PC-9 (cell line): ENCODE measurements around the gene GRB7. TPM values are rescaled to one million over a fixed set of nuclear protein-coding genes. Genes with fewer than 3 reads are reported as not detected.
A peak's percentile ranks its signal among the peaks of the same experiment; 100 is the strongest.

Experiments used
- BruUV-seq: library from RNA; stranded (reverse); fragments of 400-500 nt; replicated peaks from 2 replicates; lab custom pipeline; 2021; lab: Mats Ljungman, UMichigan
- CTCF ChIA-PET: fragments of 300-600 bp; sonication (Branson Sonifier 250); formaldehyde crosslinking; loops from one replicate; lab custom pipeline; 2022; ENCODE audit warnings: antibody characterized with exemption; lab: Charles Lee
- POLR2A ChIA-PET: fragments of 300-600 bp; sonication (Branson Sonifier 250); formaldehyde crosslinking; loops from one replicate; lab custom pipeline; 2022; ENCODE audit warnings: antibody characterized with exemption; ENCODE audit not compliant: unreplicated experiment; lab: Charles Lee
- DNase-seq, 2 experiments: peaks; one replicate each; pipeline versions ENCODE4 v3.0.0 to v3.0.0-alpha.2; 2015 to 2022; ENCODE audit warnings: mixed read lengths in 1 of 2
- H2AFZ ChIP-seq: fragments of 200-600 bp; sonication (generic); 2 replicates; pipeline ENCODE4 v1.8.1; 2017; ENCODE audit warnings: antibody characterized with exemption
- H3F3A ChIP-seq: fragments of 200-600 bp; sonication (generic); 2 replicates; pipeline ENCODE4 v1.8.1; 2017; ENCODE audit warnings: antibody characterized with exemption, mild to moderate bottlenecking, low read depth; ENCODE audit not compliant: insufficient read depth
- H3K27ac ChIP-seq: fragments of 200-600 bp; sonication (generic); 2 replicates; pipeline ENCODE4 v1.6.1; 2016; ENCODE audit warnings: mixed run types
- H3K27me3 ChIP-seq: fragments of 200-600 bp; sonication (generic); 2 replicates; pipeline ENCODE4 v1.6.1; 2016; ENCODE audit warnings: low read depth, mixed run types; ENCODE audit not compliant: insufficient read depth
- H3K36me3 ChIP-seq: fragments of 200-600 bp; sonication (generic); 2 replicates; pipeline ENCODE4 v1.6.1; 2016; ENCODE audit warnings: low read depth, mixed run types
- H3K4me1 ChIP-seq: fragments of 200-600 bp; sonication (generic); replicated peaks from 2 replicates; pipeline ENCODE4 v1.6.1; 2016; ENCODE audit warnings: mixed run types; ENCODE audit not compliant: insufficient read depth
- H3K4me2 ChIP-seq: fragments of 200-600 bp; sonication (generic); 2 replicates; pipeline ENCODE4 v1.6.1; 2017; ENCODE audit warnings: mixed run types
- H3K4me3 ChIP-seq: fragments of 200-600 bp; sonication (generic); 2 replicates; pipeline ENCODE4 v1.6.1; 2016; ENCODE audit warnings: mixed run types
- H3K79me2 ChIP-seq: fragments of 200-600 bp; sonication (generic); 2 replicates; pipeline ENCODE4 v1.6.1; 2017; ENCODE audit warnings: low read depth, mixed run types
- H3K9me2 ChIP-seq: fragments of 200-600 bp; sonication (generic); 2 replicates; pipeline ENCODE4 v1.8.1; 2017; ENCODE audit warnings: mild to moderate bottlenecking; ENCODE audit not compliant: insufficient read depth
- H3K9me3 ChIP-seq: fragments of 200-600 bp; sonication (generic); 2 replicates; pipeline ENCODE4 v1.8.1; 2016; ENCODE audit warnings: low read depth; ENCODE audit not compliant: insufficient read depth
- H4K20me1 ChIP-seq: fragments of 200-600 bp; sonication (generic); 2 replicates; pipeline ENCODE4 v1.8.1; 2017; ENCODE audit not compliant: insufficient read depth
- EZH2 ChIP-seq: fragments of 200-600 bp; sonication (generic); IDR thresholded peaks from 2 replicates; pipeline ENCODE4 v1.8.0; 2017; ENCODE audit warnings: antibody characterized with exemption, low read depth
- intact Hi-C: fragments of 100-400 bp; cut with micrococcal nuclease; formaldehyde crosslinking; loops from one replicate; pipeline ENCODE4 v1.10.0; 2022; ENCODE audit not compliant: unreplicated experiment
- total RNA-seq: library from RNA; stranded (reverse); gene quantifications from 2 replicates; pipeline ENCODE4 v1.2.3, GENCODE V29; 2021
- TF ChIP-seq, protein P1 (sequence below): fragments of 200-600 bp; sonication (generic); conservative IDR thresholded peaks from 2 replicates; pipeline ENCODE4 v1.6.1; 2017; ENCODE audit warnings: mixed run types, antibody characterized with exemption, mild to moderate bottlenecking, moderate library complexity

GRB7 gene
- total RNA-seq, 1 experiment from 2014 or later = 49.1 TPM

DNA sequence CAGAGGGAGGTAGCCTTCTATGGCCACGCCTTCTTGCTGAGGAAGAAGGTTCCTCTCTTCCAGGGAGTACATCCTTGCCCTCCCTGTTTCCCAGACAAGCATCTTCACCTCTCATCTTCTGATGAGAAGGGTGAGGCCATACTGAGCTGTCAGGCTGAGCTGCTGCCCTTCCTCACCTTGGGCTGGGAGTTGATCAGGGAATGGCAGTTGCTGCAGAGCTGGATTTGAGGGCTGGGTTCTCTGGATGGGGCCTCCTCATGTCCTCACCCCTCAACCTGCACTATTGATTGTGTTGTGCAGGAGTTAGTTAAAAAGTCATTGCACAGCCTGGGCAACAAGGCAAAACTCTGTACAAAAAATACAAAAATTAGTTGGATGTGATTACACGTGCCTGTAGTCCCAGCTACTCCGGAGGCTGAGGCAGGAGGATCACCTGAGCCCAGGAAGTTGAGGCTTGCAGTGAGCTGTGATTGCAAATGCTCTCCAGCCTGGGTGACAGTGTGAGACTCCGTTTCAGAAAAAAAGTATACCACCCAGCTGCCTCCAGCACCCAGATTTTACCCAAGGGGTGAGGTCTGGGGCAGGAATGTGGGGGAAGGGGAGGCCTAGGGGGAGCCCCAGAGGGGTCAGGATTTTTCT lies 35.8 kb upstream of the GRB7 start:
- H3K4me2 ChIP-seq = peak overlapping the region; percentile 73
- no peaks in the 10 kb centered on the region for H3K27me3 ChIP-seq
- H3K4me3 ChIP-seq = peak overlapping the region; percentile 71; the same call in 1 of the 2 replicates
- H2AFZ ChIP-seq = no peak overlapping the region
- no peaks in the 10 kb centered on the region for H3K9me2 ChIP-seq
- POLR2A ChIA-PET = interaction anchor here (0.5 kb wide), 1 partner anchor 20 kb away, joined by 3 read pairs; no protein-coding TSS in a partner anchor
- no TSS peak for BruUV-seq
- H3K27ac ChIP-seq = peak overlapping the region; percentile 51; the same call in 1 of the 2 replicates
- no peak for DNase-seq
- peaks cover 64% of the 10 kb centered on the region for H3K79me2 ChIP-seq
- CTCF ChIA-PET = no interaction called here
- H3K36me3 ChIP-seq = no peaks in the 10 kb centered on the region
- peaks cover 49% of the 10 kb centered on the region for H3F3A ChIP-seq
- H3K9me3 ChIP-seq = no peaks in the 10 kb centered on the region
- peaks cover 65% of the 10 kb centered on the region for H3K4me1 ChIP-seq
- peaks cover 6% of the 10 kb centered on the region; the same call in 1 of the 2 replicates for H4K20me1 ChIP-seq
- intact Hi-C loops = no loop called here
- TF ChIP-seq EZH2 = no peak
- TF ChIP-seq, protein P1, sequence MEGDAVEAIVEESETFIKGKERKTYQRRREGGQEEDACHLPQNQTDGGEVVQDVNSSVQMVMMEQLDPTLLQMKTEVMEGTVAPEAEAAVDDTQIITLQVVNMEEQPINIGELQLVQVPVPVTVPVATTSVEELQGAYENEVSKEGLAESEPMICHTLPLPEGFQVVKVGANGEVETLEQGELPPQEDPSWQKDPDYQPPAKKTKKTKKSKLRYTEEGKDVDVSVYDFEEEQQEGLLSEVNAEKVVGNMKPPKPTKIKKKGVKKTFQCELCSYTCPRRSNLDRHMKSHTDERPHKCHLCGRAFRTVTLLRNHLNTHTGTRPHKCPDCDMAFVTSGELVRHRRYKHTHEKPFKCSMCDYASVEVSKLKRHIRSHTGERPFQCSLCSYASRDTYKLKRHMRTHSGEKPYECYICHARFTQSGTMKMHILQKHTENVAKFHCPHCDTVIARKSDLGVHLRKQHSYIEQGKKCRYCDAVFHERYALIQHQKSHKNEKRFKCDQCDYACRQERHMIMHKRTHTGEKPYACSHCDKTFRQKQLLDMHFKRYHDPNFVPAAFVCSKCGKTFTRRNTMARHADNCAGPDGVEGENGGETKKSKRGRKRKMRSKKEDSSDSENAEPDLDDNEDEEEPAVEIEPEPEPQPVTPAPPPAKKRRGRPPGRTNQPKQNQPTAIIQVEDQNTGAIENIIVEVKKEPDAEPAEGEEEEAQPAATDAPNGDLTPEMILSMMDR = no peak

DNA sequence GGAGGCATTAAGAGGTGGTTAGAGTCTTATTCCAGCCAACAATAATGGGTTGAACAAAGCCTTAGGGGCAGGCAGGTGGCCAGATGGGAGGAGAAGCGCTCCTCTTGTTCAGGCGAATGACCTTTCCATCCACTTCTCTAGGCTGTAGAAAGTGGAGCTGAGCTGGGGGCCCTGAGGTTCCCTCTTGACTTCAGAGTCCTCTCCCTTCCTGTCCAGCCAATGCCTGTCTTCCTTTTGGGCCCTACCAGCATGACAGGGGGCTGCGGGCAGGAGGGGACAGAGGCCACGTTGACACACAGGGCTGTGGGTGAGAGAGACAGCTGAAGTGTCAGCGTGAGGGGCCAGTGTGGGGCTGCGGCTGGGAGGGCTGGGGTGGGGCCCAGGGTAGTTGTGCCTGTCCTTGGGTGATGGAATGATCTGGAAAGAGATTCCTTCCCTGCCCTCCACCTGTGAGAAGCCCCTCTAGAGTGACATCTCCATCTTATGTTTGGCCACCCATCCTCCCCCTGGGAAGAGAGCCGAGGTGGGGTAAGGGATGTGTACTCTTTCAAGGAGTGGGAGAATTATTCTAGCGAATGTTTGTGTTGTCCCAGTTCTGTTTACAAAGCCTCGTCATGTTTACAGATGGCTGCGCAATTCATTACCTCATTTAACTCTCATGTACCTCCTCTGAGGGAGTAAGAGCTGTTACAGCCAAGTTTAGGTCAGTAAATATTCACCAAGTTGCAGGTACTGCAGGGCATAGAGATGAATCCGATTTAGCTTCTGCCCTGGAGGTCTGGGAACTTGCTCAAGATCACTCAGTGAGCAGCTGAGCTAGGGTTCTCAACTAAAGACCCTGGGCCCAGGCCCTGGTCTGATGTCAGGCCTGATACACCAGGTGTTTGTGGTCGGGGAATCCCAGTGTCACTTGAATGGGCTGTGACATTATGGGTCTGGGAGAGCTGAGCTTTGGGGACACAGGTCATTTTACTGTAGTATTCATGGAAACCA lies 34.5 kb upstream of the GRB7 start:
- intact Hi-C loops = no loop called here
- no peaks in the 10 kb centered on the region for H3K9me3 ChIP-seq
- no peaks in the 10 kb centered on the region for H3K27me3 ChIP-seq
- peaks cover 77% of the 10 kb centered on the region for H3K79me2 ChIP-seq
- peak overlapping the region; percentile 51 for H3K27ac ChIP-seq
- CTCF ChIA-PET = interaction anchor here (0.7 kb wide), 1 partner anchor 79 kb away, joined by 9 read pairs; no protein-coding TSS in a partner anchor
- H3K4me1 ChIP-seq = peaks cover 77% of the 10 kb centered on the region
- H4K20me1 ChIP-seq = peaks cover 6% of the 10 kb centered on the region; the same call in 1 of the 2 replicates
- H2AFZ ChIP-seq = no peak overlapping the region
- TF ChIP-seq EZH2 = no peak
- TF ChIP-seq, protein P1 = no peak
- POLR2A ChIA-PET = no interaction called here
- BruUV-seq = no TSS peak
- DNase-seq = peak in 1 of 2 experiments; percentile 71
- no peaks in the 10 kb centered on the region for H3K9me2 ChIP-seq
- H3K4me3 ChIP-seq = 0 out of 2 replicates have a peak overlapping the region, but pooled peaks have one; percentile 10
- H3K36me3 ChIP-seq = no peaks in the 10 kb centered on the region
- peaks cover 50% of the 10 kb centered on the region for H3F3A ChIP-seq
- H3K4me2 ChIP-seq = peak overlapping the region; percentile 73

GRCh38 chr17:39703913-39704312 lies 33.8 kb upstream of the GRB7 start:
- Histone ChIP-seq H3K4me2 (peak overlapping the region; percentile 73), H3F3A (peaks cover 50% of the 10 kb centered on the region), H3K36me3 (no peaks in the 10 kb centered on the region), H3K79me2 (peaks cover 77% of the 10 kb centered on the region), H3K4me1 (peaks cover 77% of the 10 kb centered on the region), H3K27me3 (no peaks in the 10 kb centered on the region), H3K27ac (peak overlapping the region; percentile 51), H4K20me1 (peaks cover 11% of the 10 kb centered on the region; the same call in 1 of the 2 replicates), H3K9me2 (no peaks in the 10 kb centered on the region), H2AFZ (no peak overlapping the region), H3K9me3 (no peaks in the 10 kb centered on the region), H3K4me3 (no peak overlapping the region)
- CTCF ChIA-PET = no interaction called here
- TF ChIP-seq, protein P1 = no peak
- TF ChIP-seq EZH2 = no peak
- DNase-seq = no peak
- BruUV-seq = no TSS peak
- POLR2A ChIA-PET = no interaction called here
- intact Hi-C loops = loop anchor here (2.0 kb wide), 1 partner anchor 29 kb away; no protein-coding TSS in a partner anchor
